ENCODE measurements around the gene CIDEA. TPM values are rescaled to one million over a fixed set of nuclear protein-coding genes. Genes with fewer than 3 reads are reported as not detected.
"Not testable (repeated sequence)": the region's sequence is repeated elsewhere in the genome, so short reads cannot be mapped to it uniquely, and the experiment has no call there.

CIDEA gene
- total RNA-seq, 1 donor from 2014 or later: not detected

- peak in 1 of 2 donors; percentile 9 for ATAC-seq
- H3K27ac ChIP-seq; H3K36me3 ChIP-seq; intact Hi-C loops (cut with DNase I); H3K27me3 ChIP-seq (ENCODE audit: low read depth); H3K9me3 ChIP-seq; H3K4me1 ChIP-seq; H3K4me3 ChIP-seq; DNase-seq: not testable (repeated sequence)
Measured at GRCh38 chr18:12230561-12230960, 23.6 kb upstream of the CIDEA start.

DNA sequence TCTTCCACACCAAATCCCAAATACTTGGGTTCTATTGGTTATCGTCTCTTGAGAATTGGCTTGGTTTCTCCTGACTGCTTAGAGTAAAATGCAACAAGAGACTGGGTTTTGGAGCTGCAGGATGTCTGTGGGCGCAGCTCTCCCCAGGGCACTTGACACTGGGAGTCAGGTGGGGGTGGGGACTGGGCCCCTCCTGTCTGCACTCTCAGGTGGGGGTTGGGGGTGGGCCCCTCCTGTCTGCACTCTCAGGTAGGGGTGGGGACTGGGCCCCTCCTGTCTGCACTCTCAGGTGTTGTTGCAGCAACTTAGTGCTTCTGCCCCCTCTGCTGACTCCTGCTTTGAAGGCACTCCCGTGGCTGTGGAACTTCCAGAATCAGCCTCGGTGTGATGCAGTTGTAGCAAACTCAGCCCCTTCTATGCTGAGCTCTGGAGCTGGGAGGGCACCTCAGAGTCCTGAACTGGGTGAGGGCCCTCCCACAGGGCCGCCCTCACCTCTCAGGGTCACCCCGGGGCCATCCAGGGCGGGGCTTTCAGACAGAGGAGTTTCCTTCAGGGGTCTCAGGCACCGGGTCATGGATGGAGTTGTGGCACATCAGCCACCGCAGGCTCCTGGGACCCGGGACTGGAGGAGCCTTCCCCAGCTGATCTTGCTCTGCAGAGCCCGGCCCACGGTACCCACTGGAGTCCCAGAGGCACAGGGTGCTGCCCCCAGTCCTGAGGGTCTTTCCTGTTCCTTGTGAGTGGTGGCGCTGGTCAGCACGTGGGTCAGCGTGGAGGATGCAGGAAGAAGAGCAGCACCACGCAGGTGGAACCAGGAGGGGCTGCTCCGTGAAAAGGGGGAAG lies 22.9 kb upstream of the CIDEA start:
- Histone ChIP-seq H3K4me1 (no peaks in the 10 kb centered on the region), H3K27me3 (ENCODE audit: low read depth) (no peaks in the 10 kb centered on the region), H3K36me3 (no peaks in the 10 kb centered on the region), H3K27ac (no peak overlapping the region), H3K9me3 (no peaks in the 10 kb centered on the region), H3K4me3 (no peak overlapping the region)
- TF ChIP-seq, protein P1, sequence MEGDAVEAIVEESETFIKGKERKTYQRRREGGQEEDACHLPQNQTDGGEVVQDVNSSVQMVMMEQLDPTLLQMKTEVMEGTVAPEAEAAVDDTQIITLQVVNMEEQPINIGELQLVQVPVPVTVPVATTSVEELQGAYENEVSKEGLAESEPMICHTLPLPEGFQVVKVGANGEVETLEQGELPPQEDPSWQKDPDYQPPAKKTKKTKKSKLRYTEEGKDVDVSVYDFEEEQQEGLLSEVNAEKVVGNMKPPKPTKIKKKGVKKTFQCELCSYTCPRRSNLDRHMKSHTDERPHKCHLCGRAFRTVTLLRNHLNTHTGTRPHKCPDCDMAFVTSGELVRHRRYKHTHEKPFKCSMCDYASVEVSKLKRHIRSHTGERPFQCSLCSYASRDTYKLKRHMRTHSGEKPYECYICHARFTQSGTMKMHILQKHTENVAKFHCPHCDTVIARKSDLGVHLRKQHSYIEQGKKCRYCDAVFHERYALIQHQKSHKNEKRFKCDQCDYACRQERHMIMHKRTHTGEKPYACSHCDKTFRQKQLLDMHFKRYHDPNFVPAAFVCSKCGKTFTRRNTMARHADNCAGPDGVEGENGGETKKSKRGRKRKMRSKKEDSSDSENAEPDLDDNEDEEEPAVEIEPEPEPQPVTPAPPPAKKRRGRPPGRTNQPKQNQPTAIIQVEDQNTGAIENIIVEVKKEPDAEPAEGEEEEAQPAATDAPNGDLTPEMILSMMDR (IDR thresholded peaks at IDR 0.05): no peak
- intact Hi-C loops (cut with DNase I): no loop called here
- DNase-seq (no peak), ATAC-seq (peak in 1 of 2 donors; percentile 21)

- H3K36me3 ChIP-seq: no peaks in the 10 kb centered on the region
- H3K27me3 ChIP-seq (ENCODE audit: low read depth): no peaks in the 10 kb centered on the region
- H3K4me1 ChIP-seq: peaks cover 2% of the 10 kb centered on the region
- no peak for DNase-seq
- H3K9me3 ChIP-seq: no peaks in the 10 kb centered on the region
- intact Hi-C loops (cut with DNase I): no loop called here
- TF ChIP-seq, protein P1 (IDR thresholded peaks at IDR 0.05): no peak
- no peak overlapping the region for H3K27ac ChIP-seq
- ATAC-seq: no peak
- no peak overlapping the region for H3K4me3 ChIP-seq
Measured at GRCh38 chr18:12231986-12232385, 22.2 kb upstream of the CIDEA start.

DNA sequence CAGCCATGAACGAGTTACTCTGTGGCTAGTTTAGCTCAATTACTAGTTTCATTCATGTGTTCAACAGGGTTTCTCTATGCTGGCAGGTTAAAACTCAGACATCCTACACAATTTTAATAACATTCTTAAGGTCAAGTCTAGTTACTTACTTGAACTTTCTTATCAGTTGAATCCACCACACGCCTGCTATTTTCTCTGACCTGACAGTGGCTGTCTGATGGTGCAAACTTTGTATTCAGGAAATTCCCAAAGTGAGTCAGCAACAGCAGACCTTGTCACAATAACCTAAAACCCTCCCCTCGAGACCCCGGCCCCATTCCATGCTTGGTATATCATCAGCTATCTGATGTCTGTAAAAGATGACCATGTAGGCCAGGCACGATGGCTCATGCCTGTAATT lies 20.8 kb upstream of the CIDEA start:
- ATAC-seq (no peak), DNase-seq (no peak)
- H3K27ac ChIP-seq: no peak overlapping the region
- H3K36me3 ChIP-seq: no peaks in the 10 kb centered on the region
- TF ChIP-seq, protein P1 (IDR thresholded peaks at IDR 0.05): no peak
- H3K27me3 ChIP-seq (ENCODE audit: low read depth): no peaks in the 10 kb centered on the region
- H3K4me3 ChIP-seq: no peak overlapping the region
- peaks cover 6% of the 10 kb centered on the region for H3K4me1 ChIP-seq
- H3K9me3 ChIP-seq: no peaks in the 10 kb centered on the region
- intact Hi-C loops (cut with DNase I): no loop called here

GRCh38 chr18:12234451-12235190 lies 19.5 kb upstream of the CIDEA start:
- TF ChIP-seq, protein P1 (IDR thresholded peaks at IDR 0.05): no peak

DNA sequence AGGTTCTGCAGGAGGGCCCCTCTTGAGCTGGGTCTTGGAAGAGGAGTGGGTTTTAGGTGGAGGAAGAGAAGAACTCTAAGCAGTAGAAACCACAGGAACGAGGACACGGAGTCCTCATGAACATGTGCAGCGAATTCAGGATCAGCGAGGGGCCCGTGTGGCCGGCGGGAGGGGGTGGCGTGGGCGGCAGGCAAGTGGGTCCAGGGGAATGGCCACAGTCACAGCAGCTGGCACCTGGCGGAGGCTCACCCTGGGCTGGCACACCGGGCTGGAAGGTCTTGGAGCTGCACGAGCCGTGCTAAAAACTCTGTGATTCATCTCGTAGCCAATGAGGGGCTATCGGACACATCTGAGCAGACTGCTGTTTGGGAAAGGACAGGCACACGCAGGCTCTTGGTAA lies 18.0 kb upstream of the CIDEA start:
- no peak for DNase-seq

More at GRCh38 chr18:12234451-12235190, 19.5 kb upstream of the CIDEA start:
- ATAC-seq (no peak), DNase-seq (no peak)
- Histone ChIP-seq H3K36me3 (no peaks in the 10 kb centered on the region), H3K9me3 (no peaks in the 10 kb centered on the region), H3K4me3 (no peak overlapping the region), H3K27me3 (ENCODE audit: low read depth) (no peaks in the 10 kb centered on the region), H3K27ac (no peak overlapping the region), H3K4me1 (peaks cover 6% of the 10 kb centered on the region)
- intact Hi-C loops (cut with DNase I): no loop called here

More for the DNA sequence above, 18.0 kb upstream of the CIDEA start:
- Histone ChIP-seq H3K27me3 (ENCODE audit: low read depth) (peaks cover 1% of the 10 kb centered on the region), H3K4me3 (no peak overlapping the region), H3K27ac (no peak overlapping the region), H3K4me1 (peaks cover 6% of the 10 kb centered on the region), H3K36me3 (no peaks in the 10 kb centered on the region), H3K9me3 (no peaks in the 10 kb centered on the region)
- no peak for ATAC-seq
- TF ChIP-seq, protein P1 (IDR thresholded peaks at IDR 0.05): no peak
- intact Hi-C loops (cut with DNase I): no loop called here

All from lower lobe of right lung (tissue), 2 donors.